ENCODE data around the gene ZSCAN4.

The ZSCAN4 gene

GRCh38 chr19:57642396-57643046 lies 26.2 kb upstream of the ZSCAN4 start:
- H3K79me1 ChIP-seq (ENCODE audit: low read depth, low read length): no peaks in the 10 kb centered on the region
- no peak overlapping the region for H3K18ac ChIP-seq (ENCODE audit: low read length)
- no peak overlapping the region for H3K4ac ChIP-seq (ENCODE audit: low read length)
- no peak overlapping the region for H3K4me3 ChIP-seq (ENCODE audit: low read length in 2 of 2)
- H2AFZ ChIP-seq (ENCODE audit: low read length): no peak overlapping the region
- H3K23ac ChIP-seq (ENCODE audit: low read depth, low read length, poor library complexity): no peak overlapping the region
- H2BK5ac ChIP-seq (ENCODE audit: low read length): no peak overlapping the region
- peaks cover 27 to 63% of the 10 kb centered on the region in 2 donors for H3K36me3 ChIP-seq (replicated peaks in 1 of 2; ENCODE audit: control insufficient read depth in 2 of 2, insufficient read depth in 2 of 2, low read length in 2 of 2)
- H2BK12ac ChIP-seq (ENCODE audit: low read length): no peak overlapping the region
- no peak overlapping the region for H3K9ac ChIP-seq (ENCODE audit: low read depth, low read length, poor library complexity)
- H3K9me3 ChIP-seq (replicated peaks in 1 of 2; ENCODE audit: control insufficient read depth in 2 of 2, insufficient read depth in 1 of 2, low read depth in 1 of 2, low read length in 2 of 2): peaks cover 23 to 63% of the 10 kb centered on the region in 2 donors
- no peak overlapping the region for H3K14ac ChIP-seq (ENCODE audit: low read length)
- H2AK5ac ChIP-seq (ENCODE audit: low read depth, low read length): no peak overlapping the region
- H4K91ac ChIP-seq (ENCODE audit: low read depth, low read length, poor library complexity): no peak overlapping the region
- no peak for DNase-seq (ENCODE audit: low spot score)
- WGBS, 2 donors (ENCODE audit: extremely low coverage in 2 of 2, insufficient read length in 2 of 2, insufficient replicate concordance in 1 of 2): no CpG with 5 or more reads among the region's 4 CpGs
- H2BK15ac ChIP-seq (ENCODE audit: low read length): no peak overlapping the region
- H3K27ac ChIP-seq (replicated peaks; ENCODE audit: low read length): no peak overlapping the region
- H2BK120ac ChIP-seq (ENCODE audit: low read depth, low read length): no peak overlapping the region
- H3K27me3 ChIP-seq (ENCODE audit: control insufficient read depth in 3 of 3, insufficient read depth in 3 of 3, low read depth in 1 of 3, low read length in 3 of 3): no peaks in the 10 kb centered on the region
- no peaks in the 10 kb centered on the region for H3K4me1 ChIP-seq (ENCODE audit: control insufficient read depth in 2 of 2, insufficient read depth in 1 of 2, low read depth in 1 of 2, low read length in 2 of 2)
- no peak overlapping the region for H3K4me2 ChIP-seq (ENCODE audit: insufficient read depth, low read length, poor library complexity, severe bottlenecking)
- H4K8ac ChIP-seq (ENCODE audit: low read depth, low read length): no peak overlapping the region

- no peak overlapping the region for H3K23ac ChIP-seq (ENCODE audit: low read depth, low read length, poor library complexity)
- H3K9me3 ChIP-seq (replicated peaks in 1 of 2; ENCODE audit: control insufficient read depth in 2 of 2, insufficient read depth in 1 of 2, low read depth in 1 of 2, low read length in 2 of 2): peaks cover 23 to 52% of the 10 kb centered on the region in 2 donors
- H3K14ac ChIP-seq (ENCODE audit: low read length): no peak overlapping the region
- H3K4me2 ChIP-seq (ENCODE audit: insufficient read depth, low read length, poor library complexity, severe bottlenecking): no peak overlapping the region
- no peak overlapping the region for H2AFZ ChIP-seq (ENCODE audit: low read length)
- no peak overlapping the region for H2BK15ac ChIP-seq (ENCODE audit: low read length)
- no peak overlapping the region for H2BK12ac ChIP-seq (ENCODE audit: low read length)
- H3K4ac ChIP-seq (ENCODE audit: low read length): no peak overlapping the region
- H2BK120ac ChIP-seq (ENCODE audit: low read depth, low read length): no peak overlapping the region
- no peak overlapping the region for H2AK5ac ChIP-seq (ENCODE audit: low read depth, low read length)
- peaks cover 27 to 53% of the 10 kb centered on the region in 2 donors for H3K36me3 ChIP-seq (replicated peaks in 1 of 2; ENCODE audit: control insufficient read depth in 2 of 2, insufficient read depth in 2 of 2, low read length in 2 of 2)
- no peaks in the 10 kb centered on the region for H3K4me1 ChIP-seq (ENCODE audit: control insufficient read depth in 2 of 2, insufficient read depth in 1 of 2, low read depth in 1 of 2, low read length in 2 of 2)
- no peak overlapping the region for H4K8ac ChIP-seq (ENCODE audit: low read depth, low read length)
- DNase-seq (ENCODE audit: low spot score): no peak
- H3K9ac ChIP-seq (ENCODE audit: low read depth, low read length, poor library complexity): no peak overlapping the region
- no peak overlapping the region for H2BK5ac ChIP-seq (ENCODE audit: low read length)
- H3K4me3 ChIP-seq (ENCODE audit: low read length in 2 of 2): no peak overlapping the region
- no peak overlapping the region for H4K91ac ChIP-seq (ENCODE audit: low read depth, low read length, poor library complexity)
- H3K79me1 ChIP-seq (ENCODE audit: low read depth, low read length): no peaks in the 10 kb centered on the region
- no peaks in the 10 kb centered on the region for H3K27me3 ChIP-seq (ENCODE audit: control insufficient read depth in 3 of 3, insufficient read depth in 3 of 3, low read depth in 1 of 3, low read length in 3 of 3)
- no peak overlapping the region for H3K18ac ChIP-seq (ENCODE audit: low read length)
- no peak overlapping the region for H3K27ac ChIP-seq (replicated peaks; ENCODE audit: low read length)
Measured at GRCh38 chr19:57643734-57644133, 25.0 kb upstream of the ZSCAN4 start.

- no peak overlapping the region for H4K91ac ChIP-seq (ENCODE audit: low read depth, low read length, poor library complexity)
- H3K18ac ChIP-seq (ENCODE audit: low read length): no peak overlapping the region
- no peak overlapping the region for H3K23ac ChIP-seq (ENCODE audit: low read depth, low read length, poor library complexity)
- H3K27ac ChIP-seq (replicated peaks; ENCODE audit: low read length): no peak overlapping the region
- no peak overlapping the region for H2AFZ ChIP-seq (ENCODE audit: low read length)
- H3K4ac ChIP-seq (ENCODE audit: low read length): no peak overlapping the region
- H3K9me3 ChIP-seq (replicated peaks in 1 of 2; ENCODE audit: control insufficient read depth in 2 of 2, insufficient read depth in 1 of 2, low read depth in 1 of 2, low read length in 2 of 2): peaks cover 0 to 5% of the 10 kb centered on the region in 2 donors
- no peak overlapping the region for H2AK5ac ChIP-seq (ENCODE audit: low read depth, low read length)
- no peak overlapping the region for H2BK120ac ChIP-seq (ENCODE audit: low read depth, low read length)
- H2BK15ac ChIP-seq (ENCODE audit: low read length): no peak overlapping the region
- peaks cover 0 to 6% of the 10 kb centered on the region in 2 donors for H3K36me3 ChIP-seq (replicated peaks in 1 of 2; ENCODE audit: control insufficient read depth in 2 of 2, insufficient read depth in 2 of 2, low read length in 2 of 2)
- no peak overlapping the region for H3K4me2 ChIP-seq (ENCODE audit: insufficient read depth, low read length, poor library complexity, severe bottlenecking)
- no peak overlapping the region for H3K14ac ChIP-seq (ENCODE audit: low read length)
- no peak overlapping the region for H3K9ac ChIP-seq (ENCODE audit: low read depth, low read length, poor library complexity)
- H3K79me1 ChIP-seq (ENCODE audit: low read depth, low read length): no peaks in the 10 kb centered on the region
- H2BK12ac ChIP-seq (ENCODE audit: low read length): no peak overlapping the region
- no peak overlapping the region for H2BK5ac ChIP-seq (ENCODE audit: low read length)
- no peak overlapping the region for H3K4me3 ChIP-seq (ENCODE audit: low read length in 2 of 2)
- H3K4me1 ChIP-seq (ENCODE audit: control insufficient read depth in 2 of 2, insufficient read depth in 1 of 2, low read depth in 1 of 2, low read length in 2 of 2): no peaks in the 10 kb centered on the region
- DNase-seq (ENCODE audit: low spot score): no peak
- no CpG with 5 or more reads among the region's 6 CpGs for WGBS, 2 donors (ENCODE audit: extremely low coverage in 2 of 2, insufficient read length in 2 of 2, insufficient replicate concordance in 1 of 2)
- H4K8ac ChIP-seq (ENCODE audit: low read depth, low read length): no peak overlapping the region
- no peaks in the 10 kb centered on the region for H3K27me3 ChIP-seq (ENCODE audit: control insufficient read depth in 3 of 3, insufficient read depth in 3 of 3, low read depth in 1 of 3, low read length in 3 of 3)
Measured at GRCh38 chr19:57648331-57649003, 20.3 kb upstream of the ZSCAN4 start.

- Histone ChIP-seq H2BK120ac (ENCODE audit: low read depth, low read length) (no peak overlapping the region), H3K9ac (ENCODE audit: low read depth, low read length, poor library complexity) (no peak overlapping the region), H3K27ac (replicated peaks; ENCODE audit: low read length) (no peak overlapping the region), H2BK5ac (ENCODE audit: low read length) (no peak overlapping the region), H3K27me3 (ENCODE audit: control insufficient read depth in 3 of 3, insufficient read depth in 3 of 3, low read depth in 1 of 3, low read length in 3 of 3) (no peaks in the 10 kb centered on the region), H4K91ac (ENCODE audit: low read depth, low read length, poor library complexity) (no peak overlapping the region), H3K23ac (ENCODE audit: low read depth, low read length, poor library complexity) (no peak overlapping the region), H3K4me1 (ENCODE audit: control insufficient read depth in 2 of 2, insufficient read depth in 1 of 2, low read depth in 1 of 2, low read length in 2 of 2) (no peaks in the 10 kb centered on the region), H3K4me2 (ENCODE audit: insufficient read depth, low read length, poor library complexity, severe bottlenecking) (no peak overlapping the region), H3K18ac (ENCODE audit: low read length) (no peak overlapping the region), H2AK5ac (ENCODE audit: low read depth, low read length) (no peak overlapping the region), H3K36me3 (replicated peaks in 1 of 2; ENCODE audit: control insufficient read depth in 2 of 2, insufficient read depth in 2 of 2, low read length in 2 of 2) (no peaks in the 10 kb centered on the region), H3K9me3 (replicated peaks in 1 of 2; ENCODE audit: control insufficient read depth in 2 of 2, insufficient read depth in 1 of 2, low read depth in 1 of 2, low read length in 2 of 2) (peaks cover 0 to 3% of the 10 kb centered on the region in 2 donors), H3K4me3 (ENCODE audit: low read length in 2 of 2) (no peak overlapping the region), H3K4ac (ENCODE audit: low read length) (no peak overlapping the region), H3K14ac (ENCODE audit: low read length) (no peak overlapping the region), H2BK15ac (ENCODE audit: low read length) (no peak overlapping the region), H2BK12ac (ENCODE audit: low read length) (no peak overlapping the region), H4K8ac (ENCODE audit: low read depth, low read length) (no peak overlapping the region), H3K79me1 (ENCODE audit: low read depth, low read length) (no peaks in the 10 kb centered on the region), H2AFZ (ENCODE audit: low read length) (peak overlapping the region; percentile 38)
- no CpG with 5 or more reads among the region's 6 CpGs for WGBS, 2 donors (ENCODE audit: extremely low coverage in 2 of 2, insufficient read length in 2 of 2, insufficient replicate concordance in 1 of 2)
- no peak for DNase-seq (ENCODE audit: low spot score)
Measured at GRCh38 chr19:57651654-57651996, 17.1 kb upstream of the ZSCAN4 start.

Measured in neuronal stem cell (in vitro differentiated cells).